OCI-LY1 (cell line): ENCODE data around the gene SEMA4A.

ENCODE experiments used
- CTCF ChIP-seq: fragments of 200-600 bp; sonication (generic), shearing (Covaris generic); IDR thresholded peaks from 2 replicates; pipeline ENCODE4 v1.5.1; 2017; ENCODE audit warnings: mild to moderate bottlenecking, antibody characterized with exemption, low read length, moderate library complexity, mixed read lengths
- EZH2 ChIP-seq: fragments of 200-600 bp; sonication (generic), shearing (Covaris generic); IDR thresholded peaks from 2 replicates; pipeline ENCODE4 v1.8.0; 2017; ENCODE audit warnings: borderline replicate concordance, mixed run types, mild to moderate bottlenecking, antibody characterized with exemption, low read length, moderate library complexity, mixed read lengths

GRCh38 chr1:156180471-156180870 lies 27.1 kb downstream of the SEMA4A start:
- TF ChIP-seq CTCF (no peak), EZH2 (no peak)
